KMS-11 (cell line): ENCODE data around the gene GRIA1.

Source experiments
- H2AFZ ChIP-seq: fragments of 200-600 bp; sonication (generic); 2 replicates; pipeline ENCODE4 v1.6.1; 2016; ENCODE audit warnings: antibody characterized with exemption, mixed run types, low read depth
- H3K27ac ChIP-seq: fragments of 200-600 bp; sonication (generic); 2 replicates; pipeline ENCODE4 v1.6.1; 2016; ENCODE audit warnings: mild to moderate bottlenecking, mixed run types
- H3K27me3 ChIP-seq: fragments of 200-600 bp; sonication (generic); 2 replicates; pipeline ENCODE4 v1.6.1; 2017; ENCODE audit warnings: mild to moderate bottlenecking, low read depth, mixed run types, moderate library complexity; ENCODE audit not compliant: insufficient read depth
- H3K36me3 ChIP-seq: fragments of 200-600 bp; sonication (generic); 2 replicates; pipeline ENCODE4 v1.6.1; 2017; ENCODE audit warnings: mild to moderate bottlenecking, mixed run types; ENCODE audit not compliant: insufficient read depth
- H3K4me1 ChIP-seq: fragments of 200-600 bp; sonication (generic); 2 replicates; pipeline ENCODE4 v1.6.1; 2016; ENCODE audit warnings: mild to moderate bottlenecking, low read depth, mixed run types; ENCODE audit not compliant: poor library complexity, severe bottlenecking
- H3K4me2 ChIP-seq: fragments of 200-600 bp; sonication (generic); 2 replicates; pipeline ENCODE4 v1.7.0; 2016; ENCODE audit warnings: mild to moderate bottlenecking, mixed run types
- H3K4me3 ChIP-seq: fragments of 200-600 bp; sonication (generic); IDR thresholded peaks from 2 replicates; pipeline ENCODE4 v1.6.1; 2017; ENCODE audit warnings: low read depth, low read length, mixed read lengths; ENCODE audit not compliant: insufficient read depth
- H3K79me2 ChIP-seq: fragments of 200-600 bp; sonication (generic); 2 replicates; pipeline ENCODE4 v1.6.1; 2016; ENCODE audit warnings: low read depth, mixed run types; ENCODE audit not compliant: insufficient read depth
- H3K9ac ChIP-seq: fragments of 200-600 bp; sonication (generic); 2 replicates; pipeline ENCODE4 v1.6.1; 2016; ENCODE audit warnings: mild to moderate bottlenecking, mixed run types
- H4K20me1 ChIP-seq: fragments of 200-600 bp; sonication (generic); 2 replicates; pipeline ENCODE4 v1.6.1; 2016; ENCODE audit warnings: mild to moderate bottlenecking, mixed run types; ENCODE audit not compliant: insufficient read depth
- TF ChIP-seq, protein P1 (sequence below): fragments of 200-600 bp; sonication (generic); conservative IDR thresholded peaks from 2 replicates; pipeline ENCODE4 v1.6.1; 2017; ENCODE audit warnings: low read depth, mild to moderate bottlenecking, antibody characterized with exemption, low read length, moderate library complexity, mixed read lengths

GRIA1 gene

GRCh38 chr5:153623751-153624450, 133.4 kb downstream of the GRIA1 start:
- Histone ChIP-seq H2AFZ (no peak overlapping the region), H3K9ac (no peak overlapping the region), H3K4me3 (no peak overlapping the region), H3K4me1 (no peaks in the 10 kb centered on the region), H4K20me1 (no peaks in the 10 kb centered on the region), H3K27me3 (no peaks in the 10 kb centered on the region), H3K36me3 (no peaks in the 10 kb centered on the region), H3K4me2 (no peak overlapping the region), H3K79me2 (no peaks in the 10 kb centered on the region), H3K27ac (no peak overlapping the region)
- TF ChIP-seq, protein P1, sequence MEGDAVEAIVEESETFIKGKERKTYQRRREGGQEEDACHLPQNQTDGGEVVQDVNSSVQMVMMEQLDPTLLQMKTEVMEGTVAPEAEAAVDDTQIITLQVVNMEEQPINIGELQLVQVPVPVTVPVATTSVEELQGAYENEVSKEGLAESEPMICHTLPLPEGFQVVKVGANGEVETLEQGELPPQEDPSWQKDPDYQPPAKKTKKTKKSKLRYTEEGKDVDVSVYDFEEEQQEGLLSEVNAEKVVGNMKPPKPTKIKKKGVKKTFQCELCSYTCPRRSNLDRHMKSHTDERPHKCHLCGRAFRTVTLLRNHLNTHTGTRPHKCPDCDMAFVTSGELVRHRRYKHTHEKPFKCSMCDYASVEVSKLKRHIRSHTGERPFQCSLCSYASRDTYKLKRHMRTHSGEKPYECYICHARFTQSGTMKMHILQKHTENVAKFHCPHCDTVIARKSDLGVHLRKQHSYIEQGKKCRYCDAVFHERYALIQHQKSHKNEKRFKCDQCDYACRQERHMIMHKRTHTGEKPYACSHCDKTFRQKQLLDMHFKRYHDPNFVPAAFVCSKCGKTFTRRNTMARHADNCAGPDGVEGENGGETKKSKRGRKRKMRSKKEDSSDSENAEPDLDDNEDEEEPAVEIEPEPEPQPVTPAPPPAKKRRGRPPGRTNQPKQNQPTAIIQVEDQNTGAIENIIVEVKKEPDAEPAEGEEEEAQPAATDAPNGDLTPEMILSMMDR: no peak

- TF ChIP-seq, protein P1: no peak
- Histone ChIP-seq H3K36me3 (no peaks in the 10 kb centered on the region), H3K27ac (no peak overlapping the region), H3K4me3 (no peak overlapping the region), H2AFZ (no peak overlapping the region), H3K9ac (no peak overlapping the region), H3K27me3 (no peaks in the 10 kb centered on the region), H3K4me2 (no peak overlapping the region), H3K4me1 (no peaks in the 10 kb centered on the region), H3K79me2 (no peaks in the 10 kb centered on the region), H4K20me1 (no peaks in the 10 kb centered on the region)
Measured at GRCh38 chr5:153624451-153624765, 133.9 kb downstream of the GRIA1 start.

DNA sequence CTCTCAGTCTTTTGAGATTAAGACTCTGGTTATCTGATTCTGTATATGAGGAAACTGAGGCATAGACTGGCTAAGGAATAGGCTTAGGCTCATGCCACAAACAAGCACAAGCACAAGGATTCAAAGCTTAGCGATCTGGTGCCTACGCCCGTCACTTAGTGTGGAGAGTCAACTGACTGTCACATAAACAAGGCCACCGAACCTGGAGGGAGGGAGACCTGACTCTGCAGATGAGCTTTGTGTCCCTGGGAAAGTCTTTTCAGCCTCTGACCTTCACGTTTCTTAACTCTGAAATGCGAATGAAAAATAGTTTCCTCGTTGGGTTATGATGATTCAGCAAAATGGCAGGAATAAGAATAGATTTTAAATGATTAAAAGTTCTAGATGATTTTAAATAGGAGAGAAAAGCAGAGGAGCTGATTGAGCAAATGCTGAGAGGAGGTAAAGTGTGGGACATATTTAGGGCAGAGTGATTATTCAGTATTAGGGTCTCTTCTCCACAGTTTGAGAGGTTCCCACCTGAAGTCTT, 135.4 kb downstream of the GRIA1 start:
- H3K4me3 ChIP-seq: no peak overlapping the region
- H3K79me2 ChIP-seq: no peaks in the 10 kb centered on the region
- no peaks in the 10 kb centered on the region for H3K4me1 ChIP-seq
- H2AFZ ChIP-seq: no peak overlapping the region
- no peak overlapping the region for H3K27ac ChIP-seq
- H4K20me1 ChIP-seq: no peaks in the 10 kb centered on the region
- H3K36me3 ChIP-seq: no peaks in the 10 kb centered on the region
- no peak overlapping the region for H3K4me2 ChIP-seq
- H3K9ac ChIP-seq: no peak overlapping the region
- TF ChIP-seq, protein P1: no peak
- H3K27me3 ChIP-seq: no peaks in the 10 kb centered on the region

DNA sequence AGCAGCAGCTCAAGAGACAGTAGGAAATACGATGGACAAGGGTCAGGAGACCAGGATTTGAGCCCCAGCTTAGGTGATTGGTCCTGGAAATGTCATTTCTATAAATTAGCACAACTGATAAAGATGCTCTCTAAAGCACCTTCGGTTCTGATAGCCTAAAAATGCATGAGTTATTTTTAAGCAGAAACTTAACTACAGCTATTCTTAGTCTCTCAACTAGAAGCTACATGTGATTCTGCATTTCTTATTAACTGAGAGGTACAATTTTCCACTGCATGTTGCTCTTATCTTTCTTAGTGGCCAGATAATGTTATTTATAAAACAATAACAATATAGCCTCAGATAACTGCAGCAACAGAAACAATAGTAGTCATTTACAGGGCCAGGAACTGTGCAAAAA, 136.4 kb downstream of the GRIA1 start:
- Histone ChIP-seq H3K36me3 (no peaks in the 10 kb centered on the region), H3K27ac (no peak overlapping the region), H3K9ac (no peak overlapping the region), H3K4me3 (no peak overlapping the region), H2AFZ (no peak overlapping the region), H4K20me1 (no peaks in the 10 kb centered on the region), H3K27me3 (no peaks in the 10 kb centered on the region), H3K4me1 (no peaks in the 10 kb centered on the region), H3K4me2 (no peak overlapping the region), H3K79me2 (no peaks in the 10 kb centered on the region)
- TF ChIP-seq, protein P1: no peak
